ENCODE results near the gene COL28A1.
A peak's percentile ranks its signal among the peaks of the same experiment; 100 is the strongest.
"Not testable (repeated sequence)": the region's sequence is repeated elsewhere in the genome, so short reads cannot be mapped to it uniquely, and the experiment has no call there.

The COL28A1 gene

DNA sequence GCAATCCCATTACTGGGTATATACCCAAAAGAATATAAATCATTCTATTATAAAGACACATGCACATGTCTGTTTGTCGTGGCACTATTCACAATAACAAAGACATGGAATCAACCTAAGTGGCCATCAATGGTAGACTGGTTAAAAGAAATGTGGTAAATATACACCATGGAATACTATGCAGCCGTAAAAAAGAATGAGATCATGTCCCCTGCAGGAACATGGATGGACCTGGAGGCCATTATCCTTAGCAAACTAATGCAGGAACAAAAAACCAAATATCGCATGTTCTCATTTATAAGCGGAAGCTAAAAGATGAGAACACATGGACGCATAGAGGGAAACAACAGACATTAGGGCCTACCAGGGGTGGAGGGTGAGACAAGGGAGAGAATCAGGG, 25.9 kb upstream of the COL28A1 start:
- not testable (repeated sequence) for DNase-seq (ENCODE audit: low read depth)

GRCh38 chr7:7557252-7557651, 21.6 kb upstream of the COL28A1 start:
- no peak for DNase-seq (ENCODE audit: low read depth)

DNA sequence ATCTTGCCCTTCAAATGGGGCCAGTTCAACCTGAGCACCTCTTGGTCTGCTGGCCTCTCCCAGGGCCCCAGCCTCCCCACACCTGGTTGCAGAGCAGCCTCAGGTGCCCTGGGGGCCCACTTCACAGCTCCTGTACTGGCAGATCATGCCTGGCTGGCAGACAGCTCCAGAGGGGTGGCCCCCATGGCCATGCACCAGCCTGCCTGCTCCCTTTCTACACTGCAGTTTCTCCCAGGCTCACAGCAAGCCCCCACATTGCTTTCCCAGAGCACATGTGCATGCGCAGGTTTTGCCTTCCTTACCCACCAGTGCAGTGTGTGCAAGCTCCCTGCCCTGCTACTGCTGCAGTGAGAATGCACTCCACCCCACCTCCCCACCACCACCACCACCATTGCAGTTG, 21.2 kb upstream of the COL28A1 start:
- no peak for DNase-seq (ENCODE audit: low read depth)

DNA sequence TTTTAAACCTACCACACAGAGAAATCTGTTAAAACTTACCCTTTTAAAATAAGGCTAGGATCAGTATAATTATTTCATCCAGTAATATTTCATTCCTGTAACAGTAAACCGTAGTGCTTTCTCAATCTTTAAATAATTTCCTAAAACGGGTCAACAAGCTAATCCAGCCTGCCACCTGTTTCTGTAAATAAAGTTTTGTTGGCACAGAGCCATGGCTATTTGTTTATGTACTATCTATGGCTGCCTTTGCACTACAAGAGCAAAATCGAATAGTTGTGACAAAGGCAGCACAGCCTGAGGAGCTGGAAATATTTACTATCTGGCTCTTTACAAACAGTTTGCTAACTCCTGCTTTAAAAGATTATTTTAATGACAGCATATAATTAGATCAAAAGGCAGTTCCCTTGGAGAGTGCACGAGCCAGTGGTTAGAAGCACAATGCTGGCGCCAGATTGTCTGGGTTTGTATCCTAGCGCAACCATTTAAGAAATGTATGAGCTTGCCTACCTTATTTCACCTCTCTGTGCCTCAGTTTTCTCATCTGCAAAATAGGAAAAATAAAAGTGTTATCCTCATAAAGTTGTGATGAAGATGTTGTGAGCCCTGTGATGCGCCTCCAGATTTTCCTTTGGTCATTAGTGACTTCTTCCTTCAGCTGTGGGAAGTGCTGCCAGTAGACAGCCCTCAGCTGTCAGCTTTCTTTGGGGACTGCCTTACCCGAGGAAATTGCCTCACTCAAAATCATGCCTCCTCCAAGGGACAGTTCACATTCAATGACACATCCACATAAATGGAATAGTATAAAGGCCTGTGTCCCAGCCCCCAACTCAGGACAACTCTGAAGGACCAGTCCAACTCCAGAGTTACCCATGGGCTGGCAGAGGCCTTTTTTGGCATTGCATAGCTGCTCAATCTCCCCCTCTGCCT, 19.2 kb upstream of the COL28A1 start:
- no peak for DNase-seq (ENCODE audit: low read depth)

- DNase-seq (ENCODE audit: low read depth): peak; percentile 32
These were observed 18.4 kb upstream of the COL28A1 start for GRCh38 chr7:7554021-7554432.

DNA sequence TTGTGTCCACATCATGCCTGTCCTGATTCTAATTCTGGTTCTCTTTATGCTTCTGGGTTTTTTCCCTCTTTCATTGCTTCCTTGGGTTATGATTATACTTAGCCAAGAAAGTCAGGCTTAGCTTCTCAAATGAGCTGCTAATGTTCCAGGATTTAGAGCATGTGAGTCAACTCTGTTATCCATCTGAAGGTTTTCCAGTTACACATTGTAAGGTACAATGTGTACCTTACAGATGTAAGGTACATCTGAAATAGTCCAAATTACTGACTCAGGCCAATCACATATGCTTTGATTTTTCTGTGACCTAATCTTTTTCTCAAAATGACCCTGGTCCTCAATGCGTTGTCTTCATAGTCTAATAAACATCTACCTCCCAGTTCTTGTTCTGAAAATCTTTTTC, 17.7 kb upstream of the COL28A1 start:
- no peak for DNase-seq (ENCODE audit: low read depth)

DNA sequence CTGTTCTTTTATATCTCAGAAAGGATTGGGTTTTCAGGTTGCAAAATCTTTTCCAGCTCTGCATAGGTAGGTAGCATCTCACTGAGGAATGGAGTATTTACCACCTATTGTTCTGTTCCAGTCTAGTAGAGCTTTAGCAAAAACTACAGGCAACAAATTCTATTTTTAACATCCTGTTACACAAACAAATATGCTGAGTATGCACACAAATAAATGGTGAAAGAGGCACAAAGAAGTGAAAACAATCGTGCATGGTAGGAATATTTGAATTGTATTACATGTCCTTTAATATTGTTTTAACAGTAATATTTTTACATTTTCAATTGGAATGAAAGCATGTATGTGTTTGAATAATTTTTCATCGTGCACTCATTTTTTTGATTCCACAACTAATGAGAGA, 16.5 kb upstream of the COL28A1 start:
- no peak for DNase-seq (ENCODE audit: low read depth)

GRCh38 chr7:7550663-7551062, 15.0 kb upstream of the COL28A1 start:
- no peak for DNase-seq (ENCODE audit: low read depth)

DNA sequence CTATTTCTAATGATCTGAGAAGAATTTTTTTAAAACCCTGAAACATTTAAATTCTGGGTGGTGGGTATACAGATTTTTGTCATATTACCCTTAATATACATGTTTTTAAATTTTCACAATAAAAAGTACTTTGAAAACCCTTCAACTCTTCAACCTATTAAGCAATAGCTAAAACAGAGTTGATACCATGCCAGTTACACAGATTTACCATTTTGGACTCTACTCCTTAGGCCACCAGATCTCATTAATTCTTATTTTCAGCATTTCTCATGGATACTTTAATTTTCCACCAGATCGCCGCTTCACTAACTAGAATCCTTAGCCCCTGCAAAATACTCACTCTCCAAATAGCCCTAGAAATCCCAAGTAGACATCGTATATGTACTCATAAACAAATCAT, 12.7 kb upstream of the COL28A1 start:
- no peak for DNase-seq (ENCODE audit: low read depth)

- no peak for DNase-seq (ENCODE audit: low read depth)
These were observed 6.7 kb upstream of the COL28A1 start for GRCh38 chr7:7542251-7542835.

DNA sequence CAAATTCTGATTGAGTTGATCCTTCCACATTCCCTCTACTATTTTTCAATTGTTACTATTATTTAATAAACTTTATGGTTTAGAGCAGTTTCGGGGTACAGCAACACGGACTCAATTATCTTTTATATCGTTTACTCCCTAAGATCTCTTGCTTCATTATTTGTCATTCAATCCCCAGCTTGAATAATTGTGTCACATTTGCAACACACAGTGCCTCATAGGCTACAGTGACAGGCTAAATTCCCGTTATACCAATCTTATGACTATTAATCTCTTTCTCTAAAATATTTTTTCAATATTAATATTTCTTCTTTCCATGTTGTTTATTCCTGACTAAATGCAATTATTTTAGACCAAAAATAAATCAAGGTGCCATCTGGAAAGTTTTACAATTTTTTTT, 4.0 kb upstream of the COL28A1 start:
- no peak for DNase-seq (ENCODE audit: low read depth)

GRCh38 chr7:7539152-7539551, 3.5 kb upstream of the COL28A1 start:
- DNase-seq (ENCODE audit: low read depth): no peak

DNA sequence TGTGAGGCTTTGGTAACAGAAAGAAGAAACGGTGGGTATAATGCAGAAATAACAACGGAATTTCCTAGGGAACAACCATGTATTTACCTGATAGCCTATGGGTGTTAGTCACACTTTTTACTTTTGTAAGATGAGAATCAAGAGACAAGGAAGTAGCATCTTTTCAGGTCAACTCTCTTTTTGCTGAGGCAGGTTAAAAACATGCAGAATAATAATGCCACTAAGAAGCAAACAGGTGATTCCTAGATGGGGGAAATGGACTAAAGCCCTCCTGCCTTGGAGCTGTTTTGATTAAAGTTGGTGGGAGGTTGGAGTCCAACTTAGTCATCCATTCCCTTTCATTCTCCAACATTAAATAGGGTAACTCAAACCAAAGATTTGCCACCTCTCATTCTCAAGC, 2.0 kb upstream of the COL28A1 start:
- DNase-seq (ENCODE audit: low read depth): no peak

- DNase-seq (ENCODE audit: low read depth): no peak
These were observed 835 bp upstream of the COL28A1 start for GRCh38 chr7:7536396-7537019.

DNA sequence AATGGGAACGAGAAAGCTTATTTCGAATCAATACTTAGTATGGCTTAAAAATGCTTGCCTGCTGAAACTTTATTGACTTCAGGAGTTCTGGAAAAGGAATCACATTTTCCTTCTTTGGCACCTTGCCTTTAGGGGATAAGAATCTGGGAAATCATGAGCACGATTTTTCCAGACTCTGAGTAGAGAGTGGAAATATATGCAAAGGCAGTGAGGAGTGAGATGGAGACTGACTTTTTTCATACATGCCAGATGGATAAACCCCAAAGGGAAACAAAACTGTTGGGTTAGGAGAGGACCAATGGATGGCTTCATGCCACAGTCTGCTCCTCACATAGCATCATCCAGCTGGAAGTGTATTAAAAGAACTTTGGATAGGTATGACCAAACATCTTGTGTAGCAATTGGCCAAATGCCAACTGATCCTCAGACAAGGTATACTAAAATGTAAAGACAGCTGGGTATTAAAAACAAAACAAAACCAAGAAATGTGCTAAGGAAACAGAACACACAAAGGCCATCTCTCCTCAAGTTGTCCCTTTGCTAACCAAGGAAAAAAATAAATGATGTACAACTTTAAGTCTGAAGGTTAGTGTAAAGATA, 1.7 kb downstream of the COL28A1 start:
- no peak for DNase-seq (ENCODE audit: low read depth)

GRCh38 chr7:7529328-7529727, 6.3 kb downstream of the COL28A1 start:
- DNase-seq (ENCODE audit: low read depth): no peak

GRCh38 chr7:7527047-7527446, 8.6 kb downstream of the COL28A1 start:
- no peak for DNase-seq (ENCODE audit: low read depth)

GRCh38 chr7:7526006-7526405, 9.7 kb downstream of the COL28A1 start:
- no peak for DNase-seq (ENCODE audit: low read depth)

DNA sequence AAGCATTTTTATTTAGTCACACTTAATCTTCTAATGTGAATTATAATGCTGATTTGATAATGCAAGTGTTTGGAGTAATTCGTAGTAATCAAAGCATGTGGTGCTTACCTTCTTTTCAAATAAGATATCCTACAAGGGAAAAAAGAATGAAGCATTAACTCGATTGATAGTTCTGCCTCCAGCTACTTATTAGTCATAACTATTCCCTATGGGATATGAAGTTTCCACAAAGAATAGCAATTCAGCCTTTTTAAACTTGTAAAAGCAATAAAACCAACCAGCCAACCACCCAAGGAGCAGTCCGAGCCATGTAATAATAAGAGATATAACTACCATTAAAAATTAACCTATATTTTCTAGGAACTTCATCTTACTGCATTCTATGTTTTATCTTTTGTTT, 11.6 kb downstream of the COL28A1 start:
- DNase-seq (ENCODE audit: low read depth): peak; percentile 10

GRCh38 chr7:7522421-7522820, 13.3 kb downstream of the COL28A1 start:
- no peak for DNase-seq (ENCODE audit: low read depth)

DNA sequence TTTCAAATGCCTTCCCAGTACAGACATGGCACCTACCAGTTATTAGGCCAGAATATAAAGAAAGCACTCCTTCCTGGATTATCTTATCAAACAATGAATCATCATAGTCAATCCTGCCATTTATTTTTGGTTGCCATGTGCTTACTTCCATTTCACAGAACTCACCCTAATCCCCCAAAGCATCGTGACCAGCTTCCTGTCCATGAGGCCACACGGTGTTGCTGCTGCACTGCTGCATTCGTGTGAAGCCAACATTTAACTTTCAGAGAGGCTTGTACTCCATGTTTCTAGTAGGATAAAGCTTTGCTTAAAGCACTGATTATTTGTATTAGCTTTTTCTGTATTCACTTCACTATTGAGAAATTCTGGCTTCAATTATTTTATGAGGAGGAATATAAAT, 14.4 kb downstream of the COL28A1 start:
- no peak for DNase-seq (ENCODE audit: low read depth)

GRCh38 chr7:7519528-7519927, 16.1 kb downstream of the COL28A1 start:
- DNase-seq (ENCODE audit: low read depth): no peak

DNA sequence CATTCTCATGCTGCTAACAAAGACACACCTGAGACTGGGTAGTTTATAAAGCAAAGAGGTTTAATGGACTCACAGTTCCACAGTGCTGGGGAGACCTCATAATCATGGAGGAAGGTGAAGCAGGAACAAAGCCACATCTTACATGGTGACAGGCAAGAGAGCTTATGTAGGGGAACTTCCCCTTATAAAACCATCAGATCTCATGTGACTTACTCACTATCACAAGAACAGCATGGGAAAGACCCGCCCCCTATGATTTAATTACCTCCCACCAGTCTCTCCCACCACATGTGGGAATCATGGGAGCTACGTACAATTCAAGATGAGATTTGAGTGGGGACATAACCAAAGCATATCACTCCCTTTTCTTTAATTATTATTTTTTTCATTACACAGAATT, 16.6 kb downstream of the COL28A1 start:
- DNase-seq (ENCODE audit: low read depth): no peak

All from fibroblast of the conjunctiva (primary cell).